IMR-90 (cell line): ENCODE data around the gene GRAMD1B. TPM values are rescaled to one million over a fixed set of nuclear protein-coding genes. Genes with fewer than 3 reads are reported as not detected.
A peak's percentile ranks its signal among the peaks of the same experiment; 100 is the strongest.

Source experiments
- ATAC-seq: fragments of 200-7000 bp; cut with Tn5 transposase; 2 replicates; pipeline ENCODE4 v1.9.1; 2020; ENCODE audit warnings: low read depth, mild to moderate bottlenecking, moderate library complexity
- BruUV-seq: library from RNA; stranded (reverse); fragments of 400-500 nt; replicated peaks from 2 replicates; lab custom pipeline; 2021; lab: Mats Ljungman, UMichigan
- CTCF ChIA-PET: fragments of 300-600 bp; formaldehyde crosslinking; extraction: SDS; loops from one replicate; lab custom pipeline; 2021; ENCODE audit warnings: antibody characterized with exemption; lab: Yijun Ruan, JAX
- POLR2A ChIA-PET: fragments of 300-600 bp; sonication (Branson Sonifier 250); formaldehyde crosslinking; loops from one replicate; lab custom pipeline; 2022; ENCODE audit warnings: antibody characterized with exemption; ENCODE audit not compliant: unreplicated experiment; lab: Charles Lee
- DNase-seq: peaks from one replicate; pipeline ENCODE4 v3.0.0; 2013
- H2AFZ ChIP-seq: replicated peaks from 2 replicates; pipeline ENCODE3; 2013; ENCODE audit warnings: low read length, mild to moderate bottlenecking; ENCODE audit not compliant: poor library complexity
- H2AK5ac ChIP-seq: 2 replicates; pipeline ENCODE4 v1.6.1; 2013; ENCODE audit warnings: low read depth, low read length, inconsistent platforms
- H2AK9ac ChIP-seq: replicated peaks from 2 replicates; pipeline ENCODE3; 2013; ENCODE audit warnings: mild to moderate bottlenecking, low read depth, low read length, moderate library complexity; ENCODE audit not compliant: poor library complexity
- H2BK120ac ChIP-seq: 2 replicates; pipeline ENCODE4 v1.6.1; 2013; ENCODE audit warnings: low read depth, low read length, inconsistent platforms
- H2BK15ac ChIP-seq: 3 replicates; pipeline ENCODE4 v1.6.1; 2013; ENCODE audit warnings: low read depth, low read length, inconsistent platforms
- H2BK20ac ChIP-seq: 2 replicates; pipeline ENCODE4 v1.6.1; 2013; ENCODE audit warnings: low read depth, mild to moderate bottlenecking, inconsistent platforms, low read length, moderate library complexity
- H2BK5ac ChIP-seq: 2 replicates; pipeline ENCODE4 v1.6.1; 2013; ENCODE audit warnings: mild to moderate bottlenecking, low read depth, low read length, inconsistent platforms; ENCODE audit not compliant: poor library complexity, severe bottlenecking
- H3K14ac ChIP-seq: replicated peaks from 2 replicates; pipeline ENCODE4 v1.6.1; 2013; ENCODE audit warnings: low read depth, low read length, inconsistent platforms
- H3K18ac ChIP-seq: 2 replicates; pipeline ENCODE4 v1.6.1; 2013; ENCODE audit warnings: low read depth, low read length, control low read depth
- H3K23ac ChIP-seq: 2 replicates; pipeline ENCODE4 v1.6.1; 2013; ENCODE audit warnings: low read depth, low read length, inconsistent platforms
- H3K27ac ChIP-seq: 2 replicates; pipeline ENCODE4 v1.5.1; 2013; ENCODE audit warnings: mild to moderate bottlenecking, control low read depth, low read length; ENCODE audit not compliant: insufficient read depth
- H3K27me3 ChIP-seq: 2 replicates; pipeline ENCODE4 v1.6.1; 2013; ENCODE audit warnings: low read length; ENCODE audit not compliant: control insufficient read depth, insufficient read depth
- H3K36me3 ChIP-seq: 2 replicates; pipeline ENCODE4 v1.6.1; 2013; ENCODE audit warnings: low read length, mixed read lengths; ENCODE audit not compliant: control insufficient read depth, insufficient read depth
- H3K4ac ChIP-seq: 2 replicates; pipeline ENCODE4 v1.6.1; 2013; ENCODE audit warnings: low read depth, low read length, inconsistent platforms
- H3K4me1 ChIP-seq: 2 replicates; pipeline ENCODE4 v1.6.1; 2013; ENCODE audit warnings: low read length, mixed read lengths; ENCODE audit not compliant: control insufficient read depth, insufficient read depth
- H3K4me2 ChIP-seq: 2 replicates; pipeline ENCODE4 v1.6.1; 2013; ENCODE audit warnings: low read depth, mild to moderate bottlenecking, control low read depth, low read length, moderate library complexity
- H3K4me3 ChIP-seq: 2 replicates; pipeline ENCODE4 v1.5.1; 2013; ENCODE audit warnings: low read depth, mild to moderate bottlenecking, control low read depth, low read length, moderate library complexity; ENCODE audit not compliant: insufficient read depth
- H3K56ac ChIP-seq: 2 replicates; pipeline ENCODE4 v1.6.1; 2013; ENCODE audit warnings: low read length, inconsistent platforms; ENCODE audit not compliant: insufficient read depth; ENCODE audit errors: extremely low read depth
- H3K79me1 ChIP-seq, 2 experiments: 2 replicates each; pipeline ENCODE4 v1.6.1; 2013; ENCODE audit warnings: low read length in 2 of 2, inconsistent platforms in 1 of 2, low read depth in 1 of 2
- H3K9ac ChIP-seq: 2 replicates; pipeline ENCODE4 v1.6.1; 2013; ENCODE audit warnings: low read depth, low read length, control low read depth
- H3K9me1 ChIP-seq: 2 replicates; pipeline ENCODE4 v1.6.1; 2013; ENCODE audit warnings: low read length, inconsistent platforms; ENCODE audit not compliant: insufficient read depth
- H3K9me3 ChIP-seq: 2 replicates; pipeline ENCODE4 v1.6.1; 2013; ENCODE audit warnings: low read length; ENCODE audit not compliant: control insufficient read depth, insufficient read depth
- H4K20me1 ChIP-seq: 2 replicates; pipeline ENCODE4 v1.6.1; 2013; ENCODE audit warnings: low read length, inconsistent platforms; ENCODE audit not compliant: insufficient read depth
- H4K5ac ChIP-seq: 2 replicates; pipeline ENCODE4 v1.6.1; 2013; ENCODE audit warnings: mild to moderate bottlenecking, low read depth, low read length, control low read depth
- H4K8ac ChIP-seq, 2 experiments: 2 replicates each; pipeline ENCODE4 v1.6.1; 2013; ENCODE audit warnings: low read depth in 2 of 2, low read length in 2 of 2, control low read depth in 1 of 2, inconsistent platforms in 1 of 2
- H4K91ac ChIP-seq: 2 replicates; pipeline ENCODE4 v1.6.1; 2013; ENCODE audit warnings: low read depth, low read length, inconsistent platforms; ENCODE audit not compliant: insufficient read depth
- CEBPB ChIP-seq: IDR thresholded peaks from 2 replicates; pipeline ENCODE4 v1.6.1; 2012; ENCODE audit warnings: low read depth, low read length, improper control_type of control experiment
- CHD1 ChIP-seq: IDR thresholded peaks from 2 replicates; pipeline ENCODE4 v1.6.1; 2012; ENCODE audit warnings: low read depth, low read length, improper control_type of control experiment
- POLR2A ChIP-seq: IDR thresholded peaks from 2 replicates; pipeline ENCODE4 v1.6.1; 2012; ENCODE audit warnings: mild to moderate bottlenecking, low read depth, low read length
- RAD21 ChIP-seq: IDR thresholded peaks from 2 replicates; pipeline ENCODE4 v1.6.1; 2012; ENCODE audit warnings: low read length, improper control_type of control experiment
- SMC3 ChIP-seq: fragments of 150-350 bp; IDR thresholded peaks from 2 replicates; pipeline ENCODE4 v1.6.1; 2016; ENCODE audit warnings: low read depth, mild to moderate bottlenecking, antibody characterized with exemption, low read length, moderate library complexity
- WGBS, 2 experiments: methylation state at CpG; one replicate each; pipeline versions ENCODE4 v1.1.5 to v1.1.7; 2013; ENCODE audit warnings: missing lambda C conversion rate in 2 of 2; ENCODE audit not compliant: insufficient read length in 1 of 2; ENCODE audit errors: extremely low coverage in 2 of 2; 5-methylcytosine and 5-hydroxymethylcytosine counted together
- dilution Hi-C: fragments of 300-500 bp; cut with HindIII; formaldehyde crosslinking; loops from one replicate; pipeline ENCODE4 v1.14.3; 2018; ENCODE audit warnings: low sequenced_read_pairs; ENCODE audit not compliant: unreplicated experiment
- in situ Hi-C: fragments of 300-500 bp; cut with MboI; formaldehyde crosslinking; loops from 3 replicates; pipeline ENCODE4 v1.14.3; 2019; ENCODE audit warnings: low sequenced_read_pairs, inconsistent platforms, mixed read lengths
- intact Hi-C: fragments of 100-400 bp; cut with micrococcal nuclease; formaldehyde crosslinking; loops from 2 replicates; pipeline ENCODE4 v1.10.0; 2022
- polyA plus RNA-seq, 3 experiments: library from polyadenylated mRNA; depleted of rRNA; stranded (reverse); fragments of >200 nt; gene quantifications; 2 replicates each; pipeline ENCODE4 v1.2.3, GENCODE V29; 2012; ENCODE audit warnings: low replicate concordance in 1 of 3
- total RNA-seq: library from RNA; depleted of rRNA; stranded (reverse); fragments of >200 nt; gene quantifications from 2 replicates; pipeline ENCODE4 v1.2.3, GENCODE V29; 2012

GRAMD1B gene
- total and polyA plus RNA-seq, 2 of the 4 experiments (the other 2 are of a cell fraction) = 7.1 to 7.2 TPM

- TF ChIP-seq RAD21 (no peak), CEBPB (no peak), POLR2A (no peak), CHD1 (no peak)
Measured at GRCh38 chr11:123622576-123622975, 192.5 kb downstream of the GRAMD1B start (continued).

GRCh38 chr11:123624974-123625373 lies 194.9 kb downstream of the GRAMD1B start:
- ATAC-seq (no peak), DNase-seq (peak; percentile 52)
- Histone ChIP-seq H3K27me3 (no peaks in the 10 kb centered on the region), H3K4ac (no peak overlapping the region), H3K23ac (no peak overlapping the region), H3K56ac (no peak overlapping the region), H3K79me1 (no peaks in the 10 kb centered on the region), H3K27ac (no peak overlapping the region), H2BK5ac (no peak overlapping the region), H2AFZ (no peak overlapping the region), H3K9me1 (0 out of 2 replicates have a peak, but pooled peaks cover 2% of the 10 kb centered on the region), H4K5ac (no peak overlapping the region), H2BK120ac (no peak overlapping the region), H3K9ac (no peak overlapping the region), H4K20me1 (no peaks in the 10 kb centered on the region), H2AK5ac (no peak overlapping the region), H3K9me3 (no peaks in the 10 kb centered on the region), H3K4me3 (no peak overlapping the region), H2AK9ac (no peak overlapping the region), H3K36me3 (no peaks in the 10 kb centered on the region), H2BK15ac (no peak overlapping the region), H3K14ac (no peak overlapping the region), H3K4me1 (no peaks in the 10 kb centered on the region), H2BK20ac (no peak overlapping the region), H3K18ac (no peak overlapping the region), H4K91ac (no peak overlapping the region), H4K8ac (no peak overlapping the region), H3K4me2 (no peak overlapping the region)
- no TSS peak for BruUV-seq
- dilution Hi-C loops (no loop called here), in situ Hi-C loops (no loop called here), intact Hi-C loops (no loop called here)
- ChIA-PET CTCF (interaction anchor here (0.5 to 1.1 kb wide), 2 partner anchors 14 to 48 kb away, joined by 5 to 6 read pairs; no protein-coding TSS in a partner anchor), POLR2A (no interaction called here)
- TF ChIP-seq SMC3 (no peak), CEBPB (peak; percentile 65)
- WGBS, 2 experiments = no CpG with 5 or more reads among the region's 2 CpGs
